NCI-H146 treated with DMSO at 0.1 percent for 48 hours (cell line): ENCODE measurements around the gene GPR137.

Experiments used
- DNase-seq: peaks from one replicate; lab custom pipeline; 2025; ENCODE audit not compliant: unreplicated experiment; lab: John Stamatoyannopoulos, UW

Gene GPR137

GRCh38 chr11:64263021-64263946 lies 22.4 kb upstream of the GPR137 start:
- DNase-seq, result no peak

GRCh38 chr11:64263947-64264317 lies 21.7 kb upstream of the GPR137 start:
- no peak for DNase-seq

DNA sequence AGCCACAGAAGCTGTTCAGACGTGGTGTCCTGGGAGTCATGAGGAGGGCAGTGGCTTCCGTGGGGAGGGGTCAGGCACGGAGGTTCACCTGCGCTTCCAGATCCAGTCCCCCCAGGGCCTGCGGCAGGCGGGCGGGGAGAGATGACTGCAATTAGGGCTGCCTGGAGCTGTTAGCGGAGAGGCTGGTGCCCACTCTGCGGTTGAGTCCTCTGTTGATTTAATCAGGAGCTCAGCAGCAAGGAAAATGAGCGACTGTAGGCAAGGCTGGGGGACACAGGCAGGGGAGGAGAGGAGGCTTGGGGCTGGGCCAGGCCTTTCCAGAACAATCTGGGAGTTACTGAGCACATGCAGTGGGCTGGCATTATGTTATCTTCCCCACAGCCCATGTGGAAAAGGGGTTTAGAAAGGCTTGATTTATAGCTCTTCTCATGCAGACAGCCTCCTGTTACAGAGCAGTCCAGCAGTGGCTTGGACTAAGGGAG lies 21.2 kb upstream of the GPR137 start:
- no peak for DNase-seq

GRCh38 chr11:64265176-64266160 lies 20.2 kb upstream of the GPR137 start:
- DNase-seq, result peak; percentile 48

- DNase-seq, result no peak
These were observed 19.3 kb upstream of the GPR137 start for GRCh38 chr11:64266339-64266738.

DNA sequence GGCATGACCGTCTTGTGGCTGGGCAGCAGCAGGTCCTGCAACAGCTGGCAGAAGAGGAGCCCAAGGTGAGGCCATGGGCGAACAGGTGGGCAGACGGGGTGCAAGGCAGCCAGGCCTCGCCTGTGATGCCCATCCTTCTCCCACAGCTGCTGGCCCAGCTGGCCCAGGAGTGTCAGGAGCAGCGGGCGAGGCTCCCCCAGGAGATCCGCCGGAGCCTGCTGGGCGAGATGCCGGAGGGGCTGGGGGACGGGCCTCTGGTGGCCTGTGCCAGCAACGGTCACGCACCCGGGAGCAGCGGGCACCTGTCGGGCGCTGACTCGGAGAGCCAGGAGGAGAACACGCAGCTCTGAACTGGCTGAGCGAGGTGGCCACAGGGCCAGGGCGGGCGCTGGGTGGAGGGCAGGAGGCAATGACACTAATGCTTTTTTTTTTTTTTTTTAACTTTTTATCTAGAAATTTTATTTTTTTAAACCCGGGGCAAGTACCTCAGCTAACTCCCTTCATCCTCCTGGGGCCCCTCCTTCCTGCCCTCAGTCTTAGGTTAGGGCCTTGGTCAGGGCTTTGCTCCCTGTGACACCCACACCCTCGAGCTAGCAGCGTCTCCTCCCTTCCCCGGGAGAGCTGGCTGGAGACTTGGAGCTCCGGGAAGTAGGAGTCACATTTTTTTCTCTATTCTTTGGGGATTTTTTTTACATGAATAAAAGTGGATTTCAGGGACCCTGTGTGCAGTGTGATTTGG lies 18.3 kb upstream of the GPR137 start:
- no peak for DNase-seq

- DNase-seq, result peak; percentile 70
These were observed 17.4 kb upstream of the GPR137 start for GRCh38 chr11:64268025-64268892.

DNA sequence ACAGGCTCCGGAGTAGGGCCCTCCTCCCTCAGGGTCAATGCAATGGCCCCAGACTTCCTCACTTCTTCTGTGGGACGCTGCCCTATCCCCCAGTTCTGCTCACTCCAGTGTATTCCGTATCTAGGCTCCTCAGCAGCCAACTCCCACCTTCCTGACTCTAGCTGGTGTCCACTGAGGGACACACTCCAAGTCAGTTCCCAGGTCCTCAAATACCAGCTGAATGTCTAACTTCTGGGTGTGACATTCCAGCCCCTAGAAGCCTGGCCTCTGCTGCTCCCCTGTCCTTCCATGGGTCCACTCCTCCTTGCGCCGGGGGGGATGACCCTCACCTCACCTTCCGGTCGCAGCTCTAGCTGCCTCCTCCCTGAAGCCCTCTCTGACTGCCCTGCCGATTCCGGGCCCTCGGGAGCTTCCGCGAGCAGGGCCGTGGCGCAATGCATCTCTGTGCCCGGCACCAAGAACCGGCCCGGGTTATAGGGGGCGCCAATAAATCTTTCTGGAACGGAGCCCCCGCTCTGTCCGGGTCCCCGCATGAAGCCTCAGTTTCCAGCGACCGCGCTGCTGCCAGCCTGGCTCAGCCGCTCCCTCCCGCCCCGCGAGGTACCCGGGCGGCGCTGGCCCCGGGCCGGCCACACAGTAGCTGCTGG lies 16.6 kb upstream of the GPR137 start:
- DNase-seq, result no peak

DNA sequence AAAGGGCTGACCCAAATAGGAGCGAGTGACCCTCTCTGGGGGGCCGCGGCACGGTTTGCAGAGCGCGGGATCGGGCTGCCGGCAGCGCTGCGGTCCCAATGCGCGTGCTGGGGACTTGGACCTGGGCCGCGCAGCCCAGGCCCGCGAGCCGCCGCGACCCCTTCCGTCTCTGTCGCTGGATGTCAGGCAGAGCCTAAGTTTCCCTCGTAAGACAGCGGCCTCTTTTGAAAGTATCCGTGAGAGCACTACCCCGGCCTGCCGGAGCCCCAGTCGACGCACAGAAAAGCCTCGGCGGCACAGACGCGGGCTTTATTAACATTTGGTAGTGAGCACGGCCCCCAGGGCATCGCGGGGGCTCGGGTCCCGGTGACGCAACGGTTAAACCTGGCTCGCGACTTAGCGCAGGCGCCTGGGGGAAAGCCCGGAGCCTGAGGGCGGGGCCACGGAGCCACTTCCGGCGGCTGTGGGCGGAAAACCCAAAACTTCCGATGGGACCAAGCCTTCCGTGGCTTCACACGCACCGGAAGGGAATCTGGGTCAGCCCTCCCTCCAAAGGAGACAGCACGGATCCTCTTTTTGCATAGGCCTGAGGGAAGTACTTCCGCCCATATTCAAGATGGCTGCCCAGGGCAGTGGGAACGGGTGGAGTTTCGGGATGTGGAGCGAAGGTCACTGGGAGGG lies 16.0 kb upstream of the GPR137 start:
- DNase-seq, result peak; percentile 96

DNA sequence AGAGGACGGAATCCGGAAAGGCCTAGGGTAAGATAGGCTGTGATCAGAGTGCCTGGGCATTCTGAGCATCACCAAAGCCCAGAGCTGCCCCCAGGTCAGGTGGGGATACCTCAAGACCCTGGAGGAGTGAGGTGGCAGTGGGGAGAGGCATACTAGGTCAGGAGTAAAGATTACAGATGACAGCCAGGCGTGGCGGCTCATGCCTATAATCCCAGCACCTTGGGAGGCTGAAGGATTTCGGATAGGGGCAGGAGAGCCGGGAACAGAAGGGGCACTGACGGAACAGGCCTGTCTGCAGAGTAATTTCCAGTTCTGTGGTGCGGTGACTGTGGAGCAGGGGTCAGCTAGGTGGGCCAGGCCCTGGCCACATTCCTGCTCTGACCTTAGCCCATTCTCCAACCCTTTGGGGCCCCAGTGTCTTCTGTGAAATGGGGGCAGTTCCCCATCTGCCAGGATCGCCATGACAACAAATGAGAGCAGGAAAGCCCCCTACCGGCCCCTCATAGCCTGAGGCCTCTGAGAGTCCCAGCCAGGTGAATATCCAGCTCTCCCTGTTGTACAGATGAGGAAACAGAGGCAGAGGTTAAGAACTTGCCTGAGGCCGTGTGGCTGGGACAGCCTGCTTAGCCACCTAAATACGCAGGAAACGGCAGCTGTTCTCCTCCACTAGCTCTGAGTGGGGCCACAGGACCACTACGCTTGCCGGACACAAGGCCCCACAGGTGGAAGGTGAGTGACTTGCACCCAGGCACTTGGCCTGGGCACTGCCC lies 10.4 kb upstream of the GPR137 start:
- DNase-seq, result no peak

DNA sequence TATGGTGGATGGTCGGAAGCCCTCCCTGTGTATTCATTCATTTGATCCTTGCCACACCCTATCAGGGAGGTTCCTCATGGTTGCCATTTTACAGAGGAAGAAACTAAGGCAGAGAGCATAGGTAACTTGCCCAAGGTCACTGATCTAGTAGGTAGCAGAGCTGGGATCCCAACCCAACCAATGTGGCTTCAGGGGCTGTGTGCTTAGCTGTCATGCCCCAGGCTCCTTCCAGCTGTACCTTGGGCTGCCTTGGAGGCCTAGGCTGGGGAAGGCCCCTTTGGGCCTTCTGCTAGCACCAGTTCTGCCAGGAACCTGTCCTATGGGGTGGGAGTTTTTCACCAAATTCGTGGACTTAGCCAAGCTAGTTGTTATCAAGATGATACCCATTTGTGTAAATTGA lies 9.8 kb upstream of the GPR137 start:
- DNase-seq, result no peak

GRCh38 chr11:64276653-64277431 lies 8.8 kb upstream of the GPR137 start:
- no peak for DNase-seq

DNA sequence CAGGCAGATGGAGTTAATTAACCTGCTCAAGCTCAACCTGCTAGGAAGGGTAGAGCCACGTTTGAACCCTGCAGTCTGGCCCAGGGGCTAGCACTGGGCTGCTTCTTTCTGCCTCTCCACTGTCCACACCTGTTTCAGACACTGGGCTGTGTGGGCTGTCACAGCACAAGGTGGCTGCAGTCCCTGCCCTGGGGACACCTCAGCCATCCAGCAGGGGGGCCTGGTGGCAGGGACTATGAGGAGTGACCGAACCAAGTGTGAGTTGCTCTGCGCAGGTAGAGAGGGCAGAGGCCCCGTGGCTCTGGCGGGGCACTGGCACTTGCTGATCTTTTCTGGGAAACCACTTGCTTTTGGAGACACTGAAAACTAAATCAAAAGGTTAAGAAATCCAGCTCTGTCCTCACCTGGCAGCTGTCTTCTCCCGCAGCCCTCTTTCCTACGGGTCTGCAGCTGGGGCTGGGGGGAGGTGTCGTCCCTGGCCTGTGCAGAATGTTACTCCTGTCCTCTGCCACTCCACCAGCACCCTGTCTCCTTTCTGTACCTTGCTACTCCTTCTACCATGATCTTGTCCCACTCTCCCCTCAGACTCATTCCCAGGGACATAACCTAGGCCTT lies 7.0 kb upstream of the GPR137 start:
- no peak for DNase-seq

DNA sequence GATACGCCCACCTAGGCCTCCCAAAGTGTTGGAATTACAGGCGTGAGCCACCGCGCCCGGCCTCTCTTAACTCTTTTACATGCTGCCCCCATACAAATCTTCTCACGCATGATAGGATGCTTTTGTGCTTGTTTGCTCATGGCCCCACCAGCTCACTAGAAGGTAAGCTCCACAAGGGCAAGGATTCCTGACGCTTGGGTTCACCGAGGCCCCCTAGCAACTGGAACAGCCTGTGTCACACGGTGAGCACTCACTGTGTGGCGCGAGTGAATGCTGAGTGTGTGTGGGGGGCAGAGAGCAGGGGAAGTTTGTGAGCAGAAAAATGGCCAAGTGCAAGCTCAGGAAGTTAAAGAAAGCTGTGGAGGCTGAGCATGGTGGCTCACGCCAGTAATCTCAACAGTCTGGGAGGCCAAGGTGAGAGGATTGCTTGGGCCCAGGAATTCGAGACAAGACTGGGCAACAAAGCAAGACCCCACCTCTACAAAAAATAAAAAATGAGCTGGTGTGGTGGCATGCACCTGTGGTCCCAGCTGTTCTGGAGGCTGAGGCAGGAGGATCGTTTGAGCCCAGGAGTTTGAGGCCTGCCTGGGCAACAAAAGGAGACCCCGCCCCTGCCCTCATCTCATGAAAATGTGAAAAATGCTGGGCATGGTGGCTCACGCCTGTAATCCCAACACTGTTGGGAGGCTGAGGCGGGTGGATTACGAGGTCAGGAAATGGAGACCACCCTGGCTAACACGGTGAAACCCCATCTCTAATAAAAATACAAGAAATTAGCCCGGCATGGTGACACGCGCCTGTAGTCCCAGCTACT lies 3.5 kb upstream of the GPR137 start:
- no peak for DNase-seq

- DNase-seq, result no peak
These were observed 2.6 kb upstream of the GPR137 start for GRCh38 chr11:64283092-64283491.
